Erythroblast (primary cell): Measurements from ENCODE around the gene UBE2E2.

Experiments
- DNase-seq, 2 experiments: peaks; one replicate each; lab custom pipeline; 2025; lab: John Stamatoyannopoulos, UW
- GATA1 ChIP-seq: IDR thresholded peaks from 2 replicates; pipeline ENCODE4 v1.6.1; 2011; ENCODE audit warnings: low read depth, mild to moderate bottlenecking, control low read depth, low read length, moderate library complexity
- POLR2A ChIP-seq: IDR thresholded peaks from 2 replicates; pipeline ENCODE4 v1.6.1; 2011; ENCODE audit warnings: mild to moderate bottlenecking, low read length

The UBE2E2 gene

GRCh38 chr3:23396746-23397145 lies 193.6 kb downstream of the UBE2E2 start:
- DNase-seq: no peak

DNA sequence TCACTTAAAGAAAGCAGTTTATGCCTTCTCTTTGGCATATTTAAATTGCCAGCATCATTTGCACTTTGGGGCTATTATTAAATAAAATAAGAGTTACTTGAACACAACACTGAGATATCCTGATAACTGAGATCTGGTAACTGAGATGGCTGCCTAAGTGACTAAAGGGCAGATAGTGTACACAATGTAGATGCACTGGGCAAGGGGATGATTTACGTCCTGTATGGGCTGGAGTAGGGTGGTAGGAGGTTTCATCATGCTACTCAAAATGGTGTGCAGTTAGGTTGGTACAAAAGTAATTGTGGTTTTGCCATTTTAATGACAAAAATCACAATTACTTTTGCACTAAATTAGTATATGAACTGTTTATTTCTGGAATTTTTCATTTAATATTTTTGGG lies 196.1 kb downstream of the UBE2E2 start:
- no peak for DNase-seq

More at GRCh38 chr3:23396746-23397145, 193.6 kb downstream of the UBE2E2 start:
- TF ChIP-seq GATA1 (no peak), POLR2A (no peak)

GRCh38 chr3:23402728-23403492 lies 199.8 kb downstream of the UBE2E2 start:
- no peak for DNase-seq
- no peak for TF ChIP-seq POLR2A
- TF ChIP-seq GATA1: no peak

More for the DNA sequence above, 196.1 kb downstream of the UBE2E2 start:
- TF ChIP-seq POLR2A (no peak), GATA1 (no peak)

- no peak for DNase-seq
- TF ChIP-seq GATA1 (no peak), POLR2A (no peak)
These were observed 201.1 kb downstream of the UBE2E2 start for GRCh38 chr3:23404246-23404645.

GRCh38 chr3:23405081-23405480 lies 202.0 kb downstream of the UBE2E2 start:
- TF ChIP-seq POLR2A: no peak
- no peak for TF ChIP-seq GATA1

DNA sequence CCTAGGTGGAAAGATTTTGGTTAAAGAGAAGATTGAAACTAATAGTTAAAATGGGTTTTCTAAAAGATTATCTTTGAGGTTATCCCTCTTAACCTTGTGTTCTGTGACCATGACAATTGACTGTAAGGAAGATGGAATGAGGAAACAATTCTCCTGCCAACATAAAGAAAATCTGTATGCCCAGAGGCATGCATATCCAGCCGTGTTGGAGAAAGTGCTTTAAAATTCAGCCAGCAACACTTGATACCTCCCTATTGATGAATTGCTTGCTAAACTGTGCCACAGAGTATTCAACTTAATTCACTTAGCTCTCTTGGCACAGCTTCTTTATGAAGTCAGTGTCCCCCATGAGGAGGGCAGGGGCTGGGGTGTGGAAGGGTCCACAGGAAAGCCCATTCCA lies 203.5 kb downstream of the UBE2E2 start:
- no peak for TF ChIP-seq POLR2A
- no peak for TF ChIP-seq GATA1
- DNase-seq: no peak

More at GRCh38 chr3:23405081-23405480, 202.0 kb downstream of the UBE2E2 start:
- no peak for DNase-seq

DNA sequence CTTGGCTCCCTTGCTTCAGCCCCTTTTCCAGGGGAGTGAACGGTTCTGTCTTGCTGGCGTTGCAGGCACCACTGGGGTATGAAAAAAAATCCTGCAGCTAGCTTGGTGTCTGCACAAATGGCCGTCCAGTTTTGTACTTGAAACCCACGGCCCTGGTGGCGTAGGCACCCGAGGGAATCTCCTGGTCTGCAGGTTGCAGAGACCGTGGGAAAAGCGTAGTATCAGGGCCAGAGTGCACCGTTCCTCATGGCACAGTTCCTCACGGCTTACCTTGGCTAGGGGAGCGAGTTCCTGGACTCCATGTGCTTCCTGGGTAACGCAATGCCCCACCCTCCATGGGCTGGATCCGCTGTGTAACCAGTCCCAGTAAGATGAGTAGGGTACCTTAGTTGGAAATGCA lies 214.9 kb downstream of the UBE2E2 start:
- no peak for DNase-seq

GRCh38 chr3:23421811-23422516 lies 218.8 kb downstream of the UBE2E2 start:
- TF ChIP-seq POLR2A: no peak
- TF ChIP-seq GATA1: no peak
- DNase-seq: no peak

More for the DNA sequence above, 214.9 kb downstream of the UBE2E2 start:
- TF ChIP-seq POLR2A (no peak), GATA1 (no peak)

GRCh38 chr3:23422517-23422851 lies 219.4 kb downstream of the UBE2E2 start:
- no peak for TF ChIP-seq POLR2A
- no peak for TF ChIP-seq GATA1
- DNase-seq: no peak

GRCh38 chr3:23425410-23425809 lies 222.3 kb downstream of the UBE2E2 start:
- TF ChIP-seq GATA1 (no peak), POLR2A (no peak)
- no peak for DNase-seq

GRCh38 chr3:23430781-23431398 lies 227.8 kb downstream of the UBE2E2 start:
- DNase-seq: no peak
- no peak for TF ChIP-seq GATA1
- TF ChIP-seq POLR2A: no peak

GRCh38 chr3:23431764-23432163 lies 228.6 kb downstream of the UBE2E2 start:
- TF ChIP-seq POLR2A (no peak), GATA1 (no peak)
- DNase-seq: no peak

DNA sequence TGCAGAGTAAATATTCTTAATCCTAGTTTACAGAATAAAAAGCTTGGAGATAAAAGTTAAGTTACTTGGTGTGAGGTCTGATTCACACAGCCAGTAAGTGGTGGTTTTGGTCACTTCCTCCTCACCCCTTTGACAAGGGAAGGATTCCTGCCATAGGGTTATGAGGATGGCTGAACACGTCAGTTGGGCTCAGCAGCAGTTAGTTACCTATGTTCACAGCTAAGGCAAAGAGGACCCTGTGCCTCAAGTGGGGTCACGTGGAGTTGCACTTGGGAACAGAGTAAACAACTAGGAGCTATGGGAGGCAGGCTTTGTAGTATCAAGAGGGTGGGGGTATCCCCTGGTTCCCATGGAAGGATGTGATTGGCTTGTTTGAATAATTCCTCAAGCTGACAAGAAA lies 232.2 kb downstream of the UBE2E2 start:
- DNase-seq: no peak
- TF ChIP-seq POLR2A (no peak), GATA1 (no peak)

- no peak for TF ChIP-seq POLR2A
- no peak for TF ChIP-seq GATA1
- no peak for DNase-seq
These were observed 232.8 kb downstream of the UBE2E2 start for GRCh38 chr3:23435904-23436303.
